ENCODE measurements around the gene STAP1.

The STAP1 gene

DNA sequence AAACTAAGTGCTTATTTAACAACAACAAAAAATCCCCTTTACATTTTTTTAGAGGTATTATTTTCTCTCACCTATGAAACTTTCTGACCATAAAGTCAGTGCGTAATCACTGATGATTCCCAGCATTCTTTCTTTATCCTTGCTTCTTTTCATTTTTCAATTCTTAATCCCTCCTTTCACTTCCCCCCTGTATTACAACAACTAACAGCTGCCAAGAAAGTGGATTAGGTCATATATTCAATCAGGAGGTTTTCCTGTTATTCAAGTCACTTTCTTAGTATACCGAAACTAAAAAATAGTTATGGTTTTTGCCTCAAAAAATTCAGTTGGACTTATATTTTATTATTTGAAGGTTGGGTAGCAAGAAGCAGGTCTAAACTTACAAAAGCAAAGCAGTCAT is 2.1 kb upstream of the STAP1 start:
- no peak for DNase-seq

DNA sequence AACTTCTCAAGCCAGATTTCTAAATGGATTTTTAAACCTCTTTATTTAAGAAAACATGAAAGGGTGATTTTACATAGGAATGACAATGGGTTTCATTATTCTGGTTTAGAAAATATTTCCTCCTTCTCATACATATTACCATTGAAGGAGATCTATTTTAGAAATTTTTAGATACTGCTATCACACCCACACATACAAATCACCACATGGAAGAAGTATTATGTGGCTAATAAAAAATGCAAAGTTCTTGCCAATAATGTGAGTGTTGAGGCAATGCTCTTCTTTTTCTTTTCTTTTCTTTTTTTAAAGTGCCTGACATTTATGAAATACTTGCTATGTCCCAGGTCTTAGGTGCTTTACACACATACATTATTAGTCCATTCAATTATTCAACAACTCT is 6.8 kb downstream of the STAP1 start:
- DNase-seq = no peak

DNA sequence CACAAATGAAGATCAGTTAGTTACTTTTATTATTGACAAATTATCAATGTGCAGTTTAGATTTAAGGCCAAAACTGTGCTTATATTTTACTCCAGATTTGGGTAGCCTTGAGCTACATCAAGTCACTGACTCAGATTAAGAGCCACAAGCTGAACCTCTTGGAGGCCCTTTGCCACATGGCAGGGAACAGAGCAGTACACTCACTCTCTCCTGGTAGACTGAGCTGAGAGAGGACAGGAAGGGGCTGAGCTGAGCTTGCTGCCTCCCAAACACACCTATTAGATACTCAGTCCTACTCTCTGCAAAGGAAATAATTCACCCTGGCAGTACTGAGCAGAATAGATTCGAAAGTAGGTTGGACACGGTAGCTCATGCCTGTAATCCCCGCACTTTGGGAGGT is 7.8 kb downstream of the STAP1 start:
- no peak for DNase-seq

DNA sequence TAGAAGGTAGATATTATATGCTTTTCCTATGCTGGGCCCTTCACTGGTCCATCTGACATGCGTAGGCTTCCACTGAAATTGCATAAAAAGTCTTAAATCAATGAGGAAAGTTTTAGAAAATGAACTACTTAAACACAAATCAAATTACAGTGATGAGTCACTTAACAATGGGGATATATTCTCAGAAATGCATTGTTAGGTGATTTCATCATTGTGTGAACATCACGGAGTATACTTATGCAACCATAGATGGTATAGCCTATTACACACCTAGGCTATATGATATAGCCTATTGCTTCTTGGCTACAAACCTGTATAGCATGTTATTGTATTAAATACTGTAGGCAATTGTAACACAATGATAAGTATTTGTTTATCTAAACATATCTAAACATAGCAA is 10.3 kb downstream of the STAP1 start:
- no peak for DNase-seq

DNA sequence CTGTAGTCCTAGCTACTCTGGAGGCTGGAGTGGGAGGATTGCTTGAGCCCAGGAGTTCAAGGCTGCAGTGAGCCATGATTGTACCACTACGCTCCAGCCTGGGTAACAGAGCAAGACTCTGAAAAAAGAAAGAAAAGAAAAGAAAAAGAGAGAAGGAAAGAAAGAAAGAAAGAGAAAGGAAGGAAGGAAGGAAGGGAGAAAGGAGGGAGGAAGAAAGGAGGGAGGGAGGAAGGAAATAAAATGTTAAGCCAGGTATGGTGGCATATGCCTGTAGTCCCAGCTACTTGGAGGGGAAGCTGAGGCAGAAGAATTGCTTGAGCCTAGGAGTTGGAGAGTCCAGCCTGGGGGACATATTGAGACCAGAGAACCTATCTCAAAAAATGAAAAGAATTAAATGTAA is 12.0 kb downstream of the STAP1 start:
- DNase-seq = no peak

DNA sequence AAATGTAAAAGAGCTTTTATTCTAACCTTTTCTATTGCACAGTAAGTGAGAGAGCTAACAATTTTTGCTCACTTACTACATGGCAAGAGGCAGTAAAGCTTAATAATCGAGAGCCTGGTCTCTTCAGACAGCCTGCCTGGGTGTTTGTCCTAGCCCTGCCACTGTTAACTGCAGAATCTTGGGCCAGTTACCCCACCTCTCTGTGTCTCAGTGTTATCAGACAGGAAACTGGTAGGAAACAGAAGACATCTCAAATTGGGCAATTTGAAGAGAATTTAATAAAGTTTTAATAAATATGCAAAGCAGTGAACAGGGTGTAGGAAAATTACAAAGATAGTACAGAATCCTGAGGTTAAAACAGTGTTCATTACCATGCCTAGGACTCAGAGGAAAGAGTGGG is 13.4 kb downstream of the STAP1 start:
- DNase-seq = no peak

DNA sequence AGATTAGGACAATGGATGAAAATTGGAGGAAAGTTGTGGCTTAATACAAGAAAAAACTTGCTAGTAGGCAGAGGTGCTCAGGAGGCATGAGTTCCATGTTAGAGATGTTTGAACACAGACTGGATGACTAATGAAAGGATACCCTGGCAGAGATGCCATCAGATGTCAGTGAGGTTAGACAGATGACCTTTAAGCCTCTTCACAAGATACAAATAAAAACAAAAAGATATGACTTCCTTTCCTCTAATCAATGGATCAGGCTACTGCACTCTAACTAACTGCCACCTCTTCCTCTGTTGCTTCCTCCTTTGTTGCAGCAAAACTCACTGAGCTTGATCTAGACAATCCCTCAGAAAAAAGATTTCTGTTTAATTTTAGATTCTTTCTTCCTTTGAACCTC is 14.7 kb downstream of the STAP1 start:
- DNase-seq = no peak

DNA sequence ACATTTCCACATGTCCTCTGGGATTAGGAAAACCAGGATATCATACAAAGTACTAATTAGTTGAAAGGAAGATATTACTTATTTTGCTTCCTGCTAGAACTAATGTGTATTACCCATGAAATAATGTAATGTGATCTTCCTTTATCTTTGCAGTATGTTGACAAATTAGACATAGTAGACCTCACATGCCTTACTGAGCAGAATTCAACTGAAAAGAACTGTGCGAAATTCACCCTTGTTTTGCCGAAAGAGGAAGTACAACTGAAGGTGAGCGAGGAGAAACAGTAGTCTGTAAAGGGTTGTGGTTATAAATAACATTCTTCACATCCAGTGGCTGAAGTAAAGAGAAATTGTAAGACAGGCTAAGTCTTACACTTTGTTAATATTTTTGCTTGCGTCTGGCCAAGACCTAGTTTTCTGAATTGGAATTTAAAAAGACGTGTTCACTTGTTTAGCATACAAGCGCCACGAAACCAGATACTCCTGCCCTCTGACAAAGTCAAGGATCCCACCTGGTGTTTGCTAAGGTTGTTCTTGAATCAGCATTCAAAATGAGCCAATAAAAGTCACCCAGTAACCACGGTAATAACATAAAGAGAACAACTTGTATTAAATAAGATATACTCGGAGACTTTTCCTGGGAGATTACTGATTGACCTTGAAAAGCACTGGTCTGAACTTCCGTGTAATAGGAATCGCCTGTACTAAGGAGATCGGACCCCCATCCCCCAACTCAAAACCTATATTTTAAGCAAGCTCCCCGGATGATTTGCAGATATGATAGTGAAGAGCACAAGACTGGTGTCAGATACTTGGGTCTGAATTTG is 16.9 kb downstream of the STAP1 start:
- no peak for DNase-seq

DNA sequence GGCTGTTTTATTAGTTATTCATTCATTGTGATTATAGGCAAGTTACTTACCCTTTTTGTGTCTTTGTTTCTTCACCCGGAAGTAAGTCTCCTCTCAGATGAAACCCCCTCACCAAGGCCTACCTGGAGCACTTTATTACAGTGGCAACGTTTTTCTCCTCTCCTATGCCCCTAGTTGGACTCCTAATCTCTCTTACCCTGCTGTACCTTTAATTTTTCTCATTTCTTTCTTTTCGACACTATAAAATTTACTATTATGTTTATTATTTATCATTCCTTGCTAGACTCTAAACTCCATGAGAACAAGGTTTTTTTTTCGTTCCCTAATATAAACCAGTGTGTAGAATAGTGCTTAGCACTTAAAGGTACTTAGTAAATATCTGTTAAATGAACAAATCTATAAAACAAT is 17.5 kb downstream of the STAP1 start:
- DNase-seq = no peak

DNA sequence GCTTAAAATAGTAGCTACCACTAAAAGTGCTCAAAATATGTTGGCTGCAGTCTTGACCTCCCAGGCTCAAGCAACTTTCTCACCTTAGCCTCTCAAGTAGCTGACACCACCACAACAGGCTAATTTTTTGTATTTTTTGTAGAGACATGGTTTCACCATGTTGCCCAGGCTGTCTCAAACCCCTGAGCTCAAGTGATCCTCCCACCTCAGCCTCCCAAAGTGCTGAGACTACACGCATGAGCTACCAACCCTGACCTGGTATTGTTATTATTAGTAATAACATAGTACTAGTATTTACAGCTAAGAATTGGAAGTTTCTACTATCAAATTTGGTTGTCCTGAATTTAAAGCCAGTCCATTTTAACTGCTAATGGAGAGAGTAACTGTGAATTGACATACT is 18.0 kb downstream of the STAP1 start:
- DNase-seq = no peak

DNA sequence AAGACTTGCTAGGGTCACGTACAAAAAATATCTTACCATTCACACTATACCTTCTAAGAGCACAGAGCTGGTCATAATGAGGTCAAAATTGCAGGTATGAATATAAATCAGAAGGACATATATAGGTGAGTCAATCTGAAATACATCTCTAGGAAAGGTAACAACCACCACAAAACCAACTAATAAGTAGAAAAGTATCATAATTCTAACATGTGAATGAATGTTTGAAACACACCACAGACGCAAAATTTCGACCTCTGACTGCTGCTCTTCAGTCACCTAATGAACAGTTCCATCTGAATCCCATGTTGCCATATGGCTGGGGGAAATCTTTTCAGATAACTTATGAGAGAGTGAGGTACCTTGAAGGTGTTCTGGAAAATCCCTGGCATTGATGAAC is 22.1 kb downstream of the STAP1 start:
- no peak for DNase-seq

DNA sequence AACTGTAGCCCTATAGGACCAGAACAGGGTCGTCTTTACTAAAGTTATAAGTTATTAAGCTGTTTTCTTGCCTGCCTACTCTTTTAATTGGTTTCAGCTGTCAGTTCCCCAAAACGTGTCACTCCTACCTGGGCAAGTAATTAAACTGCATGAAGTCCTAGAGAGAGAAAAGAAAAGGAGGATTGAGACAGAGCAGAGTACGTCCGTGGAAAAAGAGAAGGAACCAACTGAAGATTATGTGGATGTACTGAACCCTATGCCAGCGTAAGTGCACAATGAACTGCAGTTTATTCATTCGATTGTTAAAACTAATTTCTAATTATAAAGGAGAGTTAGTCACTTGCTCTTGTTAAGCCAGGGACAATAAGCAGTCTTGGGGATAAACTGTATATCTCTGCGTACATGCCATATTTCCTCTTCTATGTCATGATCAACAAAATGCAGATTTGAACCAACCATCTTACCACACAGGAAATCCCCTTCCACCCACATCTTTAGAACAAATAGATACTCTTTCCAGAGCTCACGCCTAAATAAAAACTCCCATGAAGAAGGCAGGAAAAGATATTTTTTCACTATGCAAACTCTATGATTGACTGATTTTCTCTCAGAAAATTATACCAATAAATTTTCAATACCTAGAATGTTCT is 22.8 kb downstream of the STAP1 start:
- DNase-seq = no peak

DNA sequence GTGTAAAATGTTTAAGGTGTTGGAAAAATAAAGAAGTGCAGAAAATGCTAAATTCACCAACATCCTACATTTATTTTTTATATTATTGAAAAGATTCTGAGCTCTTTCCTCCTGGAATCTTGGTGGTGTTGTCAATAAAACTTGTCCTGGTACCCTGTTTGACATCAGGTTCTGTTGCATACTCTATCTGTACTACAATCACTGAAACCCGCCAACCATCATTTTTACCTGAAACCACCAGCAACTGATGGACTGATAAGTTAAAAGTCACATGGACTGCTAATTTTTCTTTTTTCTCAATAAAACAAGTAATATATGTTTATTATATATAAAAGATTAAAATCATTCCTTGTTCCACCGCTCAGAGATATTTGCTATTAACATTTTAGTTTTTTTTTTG is 23.4 kb downstream of the STAP1 start:
- no peak for DNase-seq

DNA sequence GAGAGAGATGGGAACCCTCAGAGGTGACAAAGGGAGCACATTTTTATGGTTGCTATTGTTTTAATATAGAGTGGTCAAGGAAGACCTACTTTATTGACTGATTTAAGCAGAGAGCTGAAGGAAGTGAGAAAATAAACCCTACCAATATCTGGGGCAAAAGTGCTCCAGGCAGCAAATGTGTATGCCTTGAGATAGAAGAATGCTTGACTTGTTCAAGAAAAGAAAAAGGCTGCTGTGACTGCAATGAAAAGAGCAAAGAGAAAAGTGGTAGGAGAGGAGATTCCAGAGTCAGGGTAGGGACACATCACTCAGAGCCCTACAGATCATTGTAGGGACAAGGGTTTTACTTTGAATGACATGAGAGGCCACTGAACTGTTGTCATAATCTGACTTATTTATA is 26.0 kb downstream of the STAP1 start:
- DNase-seq = no peak

DNA sequence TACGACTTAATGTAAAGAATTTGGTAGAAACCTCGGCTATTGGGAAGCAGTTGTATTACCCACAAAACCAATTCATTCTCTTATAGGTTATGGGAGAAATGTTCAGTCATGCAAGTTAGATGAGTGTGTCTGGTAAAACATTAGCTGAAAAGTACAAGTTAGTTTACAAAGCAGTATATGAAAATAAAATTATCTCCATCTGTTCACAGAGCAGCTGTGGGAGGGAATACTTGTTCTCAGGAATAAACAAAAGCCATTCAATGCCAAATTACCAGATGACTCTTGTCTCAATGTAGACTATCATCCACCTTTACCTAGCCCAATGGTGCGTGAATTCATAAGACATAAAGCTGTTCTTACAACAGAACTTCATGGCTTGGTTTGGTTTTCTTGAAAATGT is 28.6 kb downstream of the STAP1 start:
- no peak for DNase-seq

DNA sequence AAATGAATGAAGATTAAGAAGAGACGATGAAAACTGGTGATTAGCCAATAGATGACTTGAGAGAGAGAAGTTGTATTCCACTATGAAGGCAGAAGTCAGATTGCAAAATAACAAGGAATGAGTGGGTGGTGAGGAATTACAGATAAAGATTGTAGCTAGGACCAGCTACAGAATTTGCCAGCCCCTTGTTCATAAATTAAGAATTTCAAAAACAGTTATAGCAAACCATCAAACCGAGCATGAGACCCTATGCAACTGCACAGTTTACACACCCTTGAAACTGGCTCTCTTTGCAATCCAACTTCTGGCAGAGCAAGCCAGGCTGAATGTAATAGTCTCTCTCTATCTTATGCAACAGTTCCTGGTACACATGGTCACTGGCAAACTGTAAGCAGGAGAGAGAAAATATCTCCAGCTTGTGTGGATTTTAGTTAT is 35.2 kb downstream of the STAP1 start:
- DNase-seq = no peak

DNA sequence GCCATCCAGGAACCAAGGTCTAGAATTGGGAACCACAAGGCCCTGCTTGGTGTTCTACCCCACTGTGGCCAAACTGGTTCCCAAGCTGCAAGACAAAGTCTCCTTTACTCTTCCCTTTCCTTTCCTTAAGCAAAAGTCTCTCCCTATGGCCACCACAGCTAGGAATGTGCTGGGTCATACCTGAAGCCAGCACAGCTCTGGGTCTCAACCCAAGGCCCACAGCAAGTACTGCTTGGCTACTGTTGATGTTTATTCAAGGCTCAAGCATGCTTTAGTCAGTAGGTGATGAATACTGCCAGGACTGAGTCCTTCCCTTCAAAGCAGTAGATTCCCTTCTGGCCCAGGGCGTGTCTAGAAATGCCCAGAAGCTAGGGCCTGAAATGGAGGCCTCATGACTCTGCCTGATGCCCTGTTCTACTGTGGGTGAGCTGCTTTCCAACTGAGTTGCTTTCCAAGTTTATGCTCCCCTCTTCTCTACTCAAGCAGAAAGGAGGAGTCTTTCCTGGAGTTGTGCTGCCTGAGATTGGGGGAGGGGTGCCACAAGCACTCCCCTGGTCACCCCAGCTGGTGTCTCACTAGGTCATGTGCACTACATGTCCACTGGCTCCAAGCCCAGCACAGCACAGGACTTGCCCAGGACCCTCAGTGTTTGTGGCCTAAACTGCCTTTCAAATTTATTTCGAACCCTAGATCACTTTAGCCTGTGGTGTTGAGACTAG is 44.9 kb downstream of the STAP1 start:
- DNase-seq = no peak

DNA sequence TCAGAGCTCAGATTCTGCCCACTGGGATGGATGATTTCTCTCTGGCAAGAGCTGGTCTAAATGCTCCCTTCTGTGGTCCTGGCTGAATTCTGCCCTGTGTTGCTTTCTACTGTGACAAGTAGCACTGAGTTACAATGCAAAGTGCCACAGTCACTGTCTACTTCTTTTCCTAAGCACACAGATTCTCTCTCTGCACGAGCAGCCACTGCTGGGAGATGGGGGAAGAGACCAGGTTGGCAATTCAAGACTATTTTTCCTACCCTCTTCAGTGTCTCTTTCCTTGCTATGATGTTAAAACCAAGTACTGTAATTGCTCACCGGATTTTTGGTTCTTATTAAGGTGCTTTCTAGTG is 45.5 kb downstream of the STAP1 start:
- no peak for DNase-seq

DNA sequence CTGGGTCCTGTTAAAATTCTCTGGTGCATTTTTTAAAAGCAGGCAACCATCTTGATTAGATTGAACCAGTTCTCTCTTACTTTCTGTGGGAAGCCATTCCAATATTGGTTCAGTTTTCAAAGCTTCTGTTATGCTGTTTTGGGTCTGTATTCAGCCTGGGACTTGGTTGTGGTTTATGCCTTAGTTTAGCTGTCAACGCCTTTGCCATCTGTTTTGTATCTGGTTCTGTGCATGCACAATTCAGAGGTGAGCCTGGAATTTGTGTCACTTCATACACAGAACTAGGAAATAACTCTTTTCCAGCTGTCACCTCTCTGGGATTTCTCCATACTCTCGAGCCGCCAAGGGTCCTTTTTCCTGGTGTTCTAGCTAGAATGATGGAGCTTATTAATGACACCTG is 46.2 kb downstream of the STAP1 start:
- no peak for DNase-seq

DNA sequence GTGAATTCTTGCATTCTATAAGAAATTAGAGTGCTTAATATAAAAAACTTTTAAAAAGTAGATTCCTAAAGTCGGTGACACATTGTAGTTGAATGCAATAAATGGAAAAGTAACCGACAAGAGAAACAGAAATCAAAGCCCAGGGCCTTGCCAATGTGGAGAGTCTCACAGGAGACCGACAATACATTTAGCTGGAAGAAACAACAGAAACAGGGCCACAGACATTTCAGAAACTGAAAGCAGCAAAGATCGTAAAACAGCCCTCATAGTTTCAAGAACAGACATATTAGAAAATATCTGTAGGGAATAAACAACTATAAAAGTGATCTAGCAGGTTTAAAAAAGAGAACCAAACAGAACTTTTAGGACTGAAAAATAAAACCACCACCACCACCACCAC is 49.5 kb downstream of the STAP1 start:
- DNase-seq = no peak

DNA sequence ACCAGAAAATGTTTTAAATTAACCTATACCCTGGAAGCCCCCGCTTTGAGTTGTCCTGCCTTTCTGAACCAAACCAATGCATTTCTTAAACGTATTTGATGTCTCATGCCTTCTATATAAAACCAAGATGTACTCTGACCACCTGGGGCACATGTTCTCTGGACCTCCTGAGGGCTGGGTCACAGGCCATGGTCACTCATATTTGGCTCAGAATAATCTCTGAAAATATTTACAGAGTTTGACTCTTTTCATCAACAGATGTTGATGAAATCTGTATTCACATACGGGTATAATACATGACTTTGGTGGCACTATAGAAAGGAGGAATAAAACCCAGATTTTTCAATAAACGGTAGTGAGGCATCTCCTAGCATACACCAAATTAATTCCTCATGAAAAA is 55.7 kb downstream of the STAP1 start:
- no peak for DNase-seq

DNA sequence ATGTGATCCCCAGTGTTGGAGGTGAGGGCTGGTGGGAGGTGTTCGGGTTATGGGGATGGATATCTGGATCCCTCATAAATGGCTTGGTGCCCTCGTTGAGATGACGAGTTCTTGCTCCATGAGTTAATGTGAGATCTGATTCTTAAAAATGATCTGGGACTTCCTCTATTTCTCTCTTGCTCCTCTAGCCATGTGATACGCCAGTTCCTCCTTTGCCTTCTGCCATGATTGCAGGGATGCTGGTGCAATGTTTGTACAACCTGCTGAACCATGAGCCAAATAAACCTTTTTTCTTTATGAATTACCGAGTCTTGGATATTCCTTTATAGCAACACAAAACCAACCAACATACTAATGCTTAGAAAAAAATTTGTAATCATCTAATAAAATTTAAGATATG is 56.6 kb downstream of the STAP1 start:
- no peak for DNase-seq

DNA sequence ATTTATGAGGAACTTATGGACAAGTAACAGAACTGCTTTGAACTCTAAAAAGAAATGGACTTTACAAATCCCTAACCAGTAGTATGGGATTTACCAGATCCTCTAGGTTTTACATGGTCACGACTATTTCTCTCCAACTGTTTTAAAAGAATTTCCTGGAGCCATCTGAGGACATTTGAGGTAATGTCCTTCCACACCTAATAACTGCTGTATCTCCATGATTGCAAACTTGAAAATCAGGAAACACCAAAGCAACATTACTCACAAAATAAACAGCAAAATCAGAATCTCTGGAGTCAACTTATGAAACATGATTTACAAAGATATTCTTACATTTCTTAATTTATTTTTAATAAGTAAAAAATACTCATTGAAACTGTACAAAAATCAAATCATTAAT is 58.0 kb downstream of the STAP1 start:
- DNase-seq = no peak

DNA sequence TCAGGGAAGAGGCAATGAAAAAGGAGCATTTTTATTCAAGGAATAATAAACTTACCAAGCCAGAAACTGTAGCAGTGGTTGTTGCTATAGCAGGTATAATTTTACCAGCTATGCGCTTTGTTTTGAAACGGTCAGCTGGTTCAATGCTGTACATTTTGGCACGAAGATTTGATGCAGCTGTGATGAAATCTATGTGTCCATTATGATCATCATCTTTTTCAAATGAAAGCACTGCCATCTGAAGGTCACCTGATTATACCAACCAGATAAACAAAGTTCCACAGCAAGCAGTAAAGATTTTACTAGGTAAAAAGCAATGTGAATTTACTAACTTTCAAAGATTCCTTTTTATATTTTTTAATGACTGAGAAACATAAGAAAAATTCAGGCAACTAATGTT is 66.4 kb downstream of the STAP1 start:
- no peak for DNase-seq
